NCI-H345 (cell line): ENCODE measurements around the gene RELCH.

Source experiments
- DNase-seq: peaks from one replicate; lab custom pipeline; 2025; lab: John Stamatoyannopoulos, UW

RELCH gene

DNA sequence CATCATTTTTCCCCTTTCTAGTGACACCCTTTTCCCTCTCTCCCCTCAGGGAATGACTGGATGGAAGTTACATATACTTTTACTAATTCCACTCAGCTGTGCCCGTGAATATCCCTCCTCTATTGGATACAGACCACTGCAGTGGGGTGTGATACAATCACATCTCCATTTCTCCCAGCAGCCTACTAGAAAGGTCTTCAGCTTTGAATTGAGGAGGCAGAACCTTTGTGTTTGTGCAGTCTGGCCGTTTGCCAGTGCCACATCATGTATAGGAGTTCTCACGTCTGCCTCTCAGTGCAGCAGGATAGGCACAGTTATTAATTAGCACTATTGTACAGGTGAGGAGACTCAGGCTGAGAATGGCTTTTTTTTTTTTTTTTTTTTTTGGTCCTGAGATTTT is 154.4 kb downstream of the RELCH start:
- peak; percentile 85 for DNase-seq

DNA sequence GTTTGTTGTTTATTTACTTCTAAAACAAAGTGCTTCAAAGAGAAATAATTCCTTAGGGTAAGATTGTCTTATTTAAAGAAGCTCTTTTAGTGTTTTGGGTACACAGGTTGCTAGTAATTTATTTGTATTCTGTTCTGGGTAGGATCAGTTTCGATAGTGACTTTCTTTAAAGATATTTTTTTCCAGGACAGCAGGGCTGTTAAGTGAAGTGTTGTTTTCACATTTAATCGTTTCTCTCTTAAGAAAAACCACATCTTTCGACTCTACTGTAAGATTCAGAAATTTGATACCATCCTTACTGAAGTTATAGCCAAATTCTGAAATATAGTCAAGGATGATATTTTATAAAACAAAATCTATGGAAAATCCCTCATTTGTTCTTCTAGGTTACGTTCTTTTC is 155.8 kb downstream of the RELCH start:
- no peak for DNase-seq

DNA sequence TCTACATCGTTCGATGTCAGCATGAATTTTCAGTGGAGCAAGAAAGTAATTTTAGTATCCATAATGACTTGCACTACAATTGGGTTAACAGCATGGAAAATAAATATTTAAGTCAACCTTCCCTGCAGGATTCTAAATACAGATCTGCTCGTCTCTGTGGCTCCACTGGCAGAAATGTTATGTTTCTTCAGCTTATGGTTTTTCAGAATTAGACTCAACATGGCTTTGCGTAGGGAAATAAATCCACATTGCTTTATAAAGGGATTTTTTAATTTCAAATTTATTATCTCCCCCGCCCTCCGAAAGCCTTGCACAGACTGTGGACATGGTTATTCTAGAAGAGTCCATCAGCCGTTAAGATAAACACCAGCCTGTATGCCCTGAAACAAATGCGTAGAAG is 156.3 kb downstream of the RELCH start:
- DNase-seq = no peak

DNA sequence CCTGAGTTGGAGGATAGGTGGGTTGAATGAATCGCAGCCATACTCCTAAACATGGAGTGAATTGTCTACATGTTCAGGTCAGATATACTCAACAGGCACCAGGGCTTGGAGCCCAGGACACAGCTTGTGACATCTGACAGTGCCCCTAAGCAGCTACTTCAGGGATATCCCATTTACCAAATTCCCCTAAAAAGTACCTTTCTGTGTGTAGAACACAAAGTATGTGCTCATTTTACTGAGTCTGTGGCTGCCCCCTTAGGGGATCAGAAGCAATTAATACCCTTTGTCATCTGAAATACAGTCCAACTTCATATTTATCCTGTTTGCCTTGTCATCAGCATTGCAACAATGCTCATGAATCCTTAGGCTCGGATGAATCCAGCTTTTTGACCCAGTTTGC is 158.9 kb downstream of the RELCH start:
- DNase-seq = no peak

DNA sequence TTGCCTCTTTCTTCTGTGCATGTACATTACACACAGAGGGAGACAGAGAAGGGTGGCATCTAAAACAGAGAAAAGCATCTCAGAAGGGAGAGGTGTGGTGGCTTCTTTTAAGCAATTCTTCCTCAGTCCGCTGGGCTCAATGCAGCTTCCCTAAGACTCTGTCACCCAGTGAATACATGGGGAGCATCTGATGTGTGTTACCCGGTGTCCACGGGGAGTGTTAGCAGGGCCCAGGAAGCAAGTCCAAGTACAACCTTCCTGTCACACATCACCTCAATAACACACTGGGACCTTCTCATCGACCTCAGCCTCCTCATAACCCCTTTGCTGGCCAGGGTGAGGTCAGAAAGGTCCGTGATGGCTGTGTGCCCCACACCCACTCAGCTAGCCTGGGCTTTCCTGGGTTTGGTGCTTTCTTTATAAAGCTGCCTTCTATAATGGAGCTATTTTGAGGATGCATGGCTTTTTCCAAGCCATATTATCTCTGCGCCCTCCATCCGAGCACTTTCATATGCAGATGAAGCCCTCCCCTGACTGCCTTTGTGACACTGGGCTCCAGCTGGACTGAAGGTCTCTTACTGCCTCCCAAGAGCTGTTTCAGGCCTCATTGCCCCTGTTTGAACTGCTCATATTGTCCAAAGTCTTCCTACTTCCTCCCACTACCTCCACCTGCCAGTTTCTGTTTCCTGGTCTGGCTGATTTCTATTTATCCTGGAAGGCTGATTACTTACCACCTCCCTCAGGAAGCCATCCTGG is 159.5 kb downstream of the RELCH start:
- DNase-seq = peak; percentile 72

DNA sequence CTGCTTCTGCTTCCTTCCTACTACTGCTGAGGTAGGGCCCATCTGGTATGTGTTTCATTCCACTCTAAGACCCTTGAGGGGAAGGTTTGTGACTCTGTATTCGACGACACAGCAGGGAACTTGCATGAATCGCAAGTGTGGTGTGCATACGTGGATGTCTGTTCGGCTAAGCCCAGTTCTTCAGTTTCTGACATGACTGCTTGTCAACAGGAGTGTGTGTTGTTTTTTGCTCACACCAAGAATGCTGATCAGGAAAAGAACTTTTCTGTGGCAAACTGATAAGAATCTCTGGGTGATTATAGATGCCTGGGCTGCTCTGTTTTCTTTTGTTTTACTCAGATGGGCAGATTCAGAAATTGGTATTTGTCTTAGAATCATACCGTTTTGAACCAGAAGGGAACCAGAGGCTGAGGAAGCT is 160.0 kb downstream of the RELCH start:
- no peak for DNase-seq

DNA sequence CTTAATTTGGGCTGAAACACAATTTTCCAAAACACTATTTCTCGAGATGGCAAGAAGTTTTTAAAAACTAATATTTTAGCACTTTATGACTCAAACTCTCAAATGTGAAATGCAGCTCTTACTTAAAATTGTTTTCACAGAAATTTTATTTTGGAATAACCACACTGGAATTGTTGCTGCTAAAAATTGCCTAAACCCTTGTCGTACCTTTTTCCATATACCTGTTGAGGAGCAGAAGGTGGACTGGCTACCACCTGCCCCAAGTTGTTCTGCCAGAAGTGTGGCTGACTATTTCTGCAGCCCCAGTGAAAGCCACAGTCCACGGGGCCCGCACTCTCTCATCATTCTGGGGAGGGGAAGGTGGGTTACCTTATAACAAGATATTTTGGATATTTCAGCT is 161.4 kb downstream of the RELCH start:
- DNase-seq = no peak

DNA sequence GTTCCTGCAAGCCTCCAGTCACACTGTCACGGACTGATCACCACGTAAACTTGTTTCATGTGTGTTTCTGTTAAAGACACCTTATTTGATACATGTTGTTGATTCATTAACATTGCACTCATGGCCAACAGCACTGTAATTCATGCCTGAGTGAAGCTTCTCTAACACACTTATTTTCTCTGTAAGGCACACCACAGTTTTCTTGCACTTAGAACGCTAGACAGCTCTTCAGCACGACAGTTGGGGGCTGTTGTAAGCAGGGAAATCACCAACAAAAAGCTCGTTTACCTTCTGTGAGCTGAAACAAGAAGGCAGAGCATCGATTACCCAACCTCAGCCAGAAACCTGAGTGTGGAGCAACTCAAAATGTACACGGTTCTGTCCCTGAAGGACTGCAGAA is 166.1 kb downstream of the RELCH start:
- DNase-seq = no peak

DNA sequence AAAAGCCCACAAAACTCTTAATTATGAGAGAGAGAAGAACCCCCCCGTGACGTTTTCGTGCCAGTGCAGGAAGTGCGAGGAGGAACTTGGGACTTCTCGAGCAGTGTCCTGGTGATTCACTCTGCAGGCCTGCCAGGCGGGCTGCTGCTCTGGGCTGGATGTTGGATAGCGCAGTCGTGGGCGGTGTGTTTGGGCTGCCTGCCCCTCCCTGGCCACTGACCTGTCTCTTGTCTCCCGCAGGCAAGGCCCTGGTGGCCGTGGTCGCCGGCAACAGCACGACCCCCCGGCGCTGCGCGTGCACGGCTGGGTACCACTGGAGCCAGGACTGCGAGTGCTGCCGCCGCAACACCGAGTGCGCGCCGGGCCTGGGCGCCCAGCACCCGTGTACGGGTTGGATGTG is 167.1 kb downstream of the RELCH start:
- no peak for DNase-seq

DNA sequence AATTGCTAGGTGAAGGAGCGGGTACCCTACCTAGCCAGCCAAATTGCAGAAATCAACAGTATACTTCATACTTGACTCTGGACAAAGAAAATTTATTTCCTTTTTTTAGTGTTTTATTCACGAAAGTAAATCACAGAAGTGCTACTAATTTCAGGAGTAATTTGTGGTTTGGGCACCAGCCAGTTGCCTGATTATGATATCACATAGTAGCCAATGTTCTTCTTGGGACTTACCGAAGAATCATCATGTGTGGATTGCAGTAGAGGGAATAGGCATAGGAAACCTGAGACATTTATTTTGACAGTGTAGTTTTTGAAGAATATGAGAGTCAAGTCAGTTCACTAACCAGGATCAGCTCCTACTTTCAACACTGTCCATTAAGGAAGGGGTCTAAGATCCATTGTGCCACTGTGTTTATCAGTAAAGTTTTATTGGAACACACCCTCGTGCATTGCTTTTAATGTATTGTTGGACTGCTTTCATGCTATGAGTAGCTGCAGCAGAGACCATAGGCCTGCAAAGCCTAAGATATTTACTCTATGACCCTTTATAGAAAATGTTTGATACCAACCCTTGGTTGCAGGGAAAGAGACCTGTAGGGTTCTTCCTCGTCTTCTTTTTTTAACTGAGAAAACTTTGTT is 170.1 kb downstream of the RELCH start:
- no peak for DNase-seq
